Stimulated activated CD8-positive, alpha-beta memory T cell treated with anti-CD3 and anti-CD28 coated beads, Interleukin-15, amount 100 ng/mL, for 1 hour (primary cell): ENCODE measurements around the gene SLC9A5.
A peak's percentile ranks its signal among the peaks of the same experiment; 100 is the strongest.

Experiments used
- DNase-seq: peaks from one replicate; pipeline ENCODE4 v3.0.0-alpha.2; 2020; ENCODE audit warnings: low read depth

Gene SLC9A5

DNA sequence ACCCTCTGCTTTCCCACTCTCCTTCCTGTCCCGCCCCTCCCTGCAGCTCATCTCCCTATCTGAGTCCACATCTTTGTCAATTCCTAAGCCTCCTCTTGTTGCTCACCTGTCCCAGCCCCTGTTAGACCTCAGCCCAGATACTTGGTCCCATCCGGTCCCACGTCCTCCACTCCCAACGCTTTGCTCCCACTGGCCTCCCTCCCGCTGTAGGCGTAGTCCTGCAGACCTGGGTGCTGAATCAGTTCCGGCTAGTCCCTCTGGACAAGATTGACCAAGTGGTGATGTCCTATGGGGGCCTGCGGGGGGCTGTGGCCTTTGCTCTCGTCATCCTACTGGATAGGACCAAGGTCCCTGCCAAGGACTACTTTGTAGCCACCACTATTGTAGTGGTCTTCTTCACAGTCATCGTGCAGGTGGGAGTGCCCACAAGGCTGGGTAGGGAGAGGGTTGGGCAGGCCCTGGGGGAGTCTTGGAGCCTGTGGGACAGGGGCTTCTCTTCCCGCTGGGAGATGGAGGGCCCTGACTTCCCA, 8.0 kb downstream of the SLC9A5 start:
- no peak for DNase-seq

DNA sequence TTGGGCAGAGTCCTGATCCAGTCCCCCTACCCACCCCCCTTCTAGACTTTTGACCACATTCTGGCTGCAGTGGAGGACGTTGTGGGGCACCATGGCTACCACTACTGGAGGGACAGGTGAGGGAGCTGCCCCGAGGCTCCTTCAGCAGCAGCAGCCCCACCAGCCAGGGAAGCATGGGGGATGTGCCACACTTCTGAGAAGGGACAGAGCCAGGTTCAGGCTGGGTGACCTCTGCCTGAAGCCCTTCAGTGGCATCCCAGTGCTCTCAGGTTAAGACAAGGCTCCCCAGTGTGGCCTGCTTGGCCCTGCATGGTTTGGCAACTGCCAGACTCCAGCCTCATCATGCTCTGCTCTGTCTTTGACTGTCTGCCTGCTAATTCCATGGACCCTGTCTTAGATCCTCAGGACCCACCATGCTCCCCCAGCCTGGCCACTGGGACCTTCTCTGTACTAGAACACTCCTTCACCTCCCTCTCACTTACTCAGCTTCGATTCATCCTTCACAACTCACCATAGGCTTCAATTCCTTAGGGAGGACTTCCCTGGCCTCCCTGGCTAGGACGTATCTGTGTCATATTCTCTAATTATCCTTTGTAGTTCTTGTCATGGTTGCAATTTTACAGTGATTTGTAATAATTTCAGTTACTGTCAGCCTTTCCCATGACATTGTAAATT, 8.8 kb downstream of the SLC9A5 start:
- no peak for DNase-seq

DNA sequence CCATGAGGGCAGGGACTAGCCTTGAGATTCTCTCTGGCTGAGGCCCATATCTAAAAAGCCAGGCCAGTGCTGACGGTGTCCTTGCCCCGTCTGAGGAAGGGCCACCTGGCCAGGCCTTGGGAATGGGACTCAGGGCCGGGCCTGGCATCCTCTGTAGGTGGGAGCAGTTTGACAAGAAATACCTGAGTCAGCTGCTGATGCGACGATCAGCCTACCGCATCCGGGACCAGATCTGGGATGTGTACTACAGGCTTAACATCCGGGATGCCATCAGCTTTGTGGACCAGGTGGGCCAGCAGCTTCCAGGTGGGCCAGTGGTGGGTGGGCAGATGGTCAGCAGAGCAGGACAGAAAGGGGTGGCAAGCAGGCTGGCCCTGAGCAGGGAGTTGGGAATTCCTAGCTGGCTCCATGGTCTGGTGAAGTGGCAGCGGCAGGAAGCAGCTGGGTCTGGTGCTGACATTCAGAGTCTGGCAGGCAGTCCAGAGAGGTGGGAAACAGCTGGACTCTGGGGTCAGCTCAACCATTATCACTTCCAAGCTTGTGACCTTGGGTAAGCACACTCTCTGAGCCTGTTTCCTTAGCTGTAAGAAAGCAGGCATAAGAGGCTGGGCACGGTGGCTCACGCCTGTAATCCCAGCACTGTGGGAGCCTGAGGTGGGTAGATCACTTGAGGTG, 9.5 kb downstream of the SLC9A5 start:
- no peak for DNase-seq

DNA sequence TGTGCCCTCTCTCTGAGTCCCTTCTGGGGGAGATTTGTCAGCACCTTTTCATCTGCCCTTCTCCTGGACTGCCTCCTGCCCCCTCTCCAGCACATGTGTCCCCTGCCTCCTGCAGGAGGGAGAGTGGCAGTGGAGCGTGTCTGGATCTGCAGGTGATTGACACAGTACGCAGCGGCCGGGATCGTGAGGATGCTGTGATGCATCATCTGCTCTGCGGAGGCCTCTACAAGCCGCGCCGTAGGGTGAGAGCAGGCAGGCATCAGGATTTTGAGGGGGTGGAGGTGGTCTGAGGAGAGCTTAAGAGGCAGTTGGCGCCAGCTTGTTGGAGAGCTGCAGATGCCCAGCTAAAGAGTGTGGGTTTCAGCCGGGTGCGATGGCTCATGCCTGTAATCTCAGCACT, 10.9 kb downstream of the SLC9A5 start:
- no peak for DNase-seq

DNA sequence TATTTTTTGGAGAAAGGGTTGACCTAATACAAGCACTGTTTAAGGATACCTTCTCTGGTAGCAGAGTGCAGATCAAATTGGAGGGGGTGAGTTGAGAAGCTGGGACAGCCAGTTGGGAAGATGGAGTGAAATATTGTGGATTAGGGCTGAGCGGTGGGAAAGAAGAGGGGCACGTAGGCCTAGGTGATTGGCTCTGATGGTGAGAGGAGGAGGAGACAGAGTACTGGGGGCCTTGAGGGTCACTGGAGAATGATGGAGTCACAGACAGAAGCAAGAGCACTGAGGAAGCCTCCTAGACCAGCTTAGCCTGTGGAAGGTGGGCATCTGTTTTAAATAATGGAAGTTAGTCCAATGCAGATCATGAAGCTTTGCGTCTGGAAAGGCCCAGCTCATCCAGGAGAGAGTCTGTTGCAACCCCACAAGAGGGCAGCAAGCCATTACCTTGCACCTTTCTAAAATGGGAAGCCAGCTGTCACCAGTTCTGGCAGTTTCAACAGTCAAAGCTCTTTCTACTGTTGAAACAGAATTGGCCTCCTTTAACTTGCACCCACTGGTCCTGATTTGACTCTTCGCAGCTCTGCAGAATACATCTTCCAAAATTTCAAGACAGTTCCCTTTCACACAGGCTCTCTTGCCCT, 11.8 kb downstream of the SLC9A5 start:
- DNase-seq: no peak

DNA sequence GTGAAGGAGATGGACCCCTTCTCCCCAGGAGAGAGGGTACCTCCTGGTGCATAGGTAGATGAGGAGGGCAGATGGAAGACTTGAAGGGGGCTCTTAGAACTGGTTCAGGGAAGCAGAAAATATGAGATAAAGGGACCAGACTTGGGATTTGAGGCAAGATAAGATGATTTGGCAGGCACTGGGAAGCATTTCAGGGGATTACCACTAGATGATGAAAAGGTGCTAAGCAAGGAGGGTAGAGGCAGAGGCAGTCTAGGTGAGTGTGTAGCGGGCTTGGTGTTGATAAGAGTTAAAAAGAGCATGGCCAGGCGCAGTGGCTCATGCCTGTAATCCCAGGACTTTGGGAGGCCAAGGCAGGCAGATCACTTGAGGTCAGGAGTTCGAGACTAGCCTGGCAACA, 14.4 kb downstream of the SLC9A5 start:
- DNase-seq: no peak

DNA sequence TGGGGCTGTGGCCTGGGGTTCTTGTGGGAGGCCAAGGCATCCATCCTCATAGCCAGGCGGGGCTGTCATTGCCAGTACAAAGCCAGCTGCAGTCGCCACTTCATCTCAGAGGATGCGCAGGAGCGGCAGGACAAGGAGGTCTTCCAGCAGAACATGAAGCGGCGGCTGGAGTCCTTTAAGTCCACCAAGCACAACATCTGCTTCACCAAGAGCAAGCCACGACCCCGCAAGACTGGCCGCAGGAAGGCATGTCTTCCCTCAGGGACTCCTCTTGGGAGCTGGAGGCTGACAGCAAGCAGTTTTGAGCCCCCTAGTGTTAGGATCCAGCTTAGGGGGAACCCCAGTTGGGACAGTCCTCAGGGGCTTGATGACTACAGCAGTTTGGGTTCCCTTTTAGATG, 15.5 kb downstream of the SLC9A5 start:
- no peak for DNase-seq

DNA sequence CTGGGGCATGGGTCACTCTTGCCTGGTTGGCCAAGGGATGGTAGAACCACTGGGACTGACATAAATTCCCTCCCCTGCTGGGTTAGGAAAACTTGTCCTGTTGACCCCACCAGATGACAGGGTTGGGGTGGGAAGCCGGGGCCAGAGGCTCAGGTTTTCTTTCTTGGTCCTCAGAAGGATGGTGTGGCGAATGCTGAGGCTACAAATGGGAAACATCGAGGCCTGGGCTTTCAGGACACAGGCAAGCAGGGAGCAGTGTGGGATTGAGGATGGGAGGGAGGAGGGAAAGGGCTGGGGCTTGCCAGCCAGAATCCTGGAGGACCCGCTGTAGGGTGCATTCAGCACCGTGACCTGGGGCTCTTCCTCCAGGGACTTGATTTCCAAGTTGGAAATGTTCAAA, 16.1 kb downstream of the SLC9A5 start:
- no peak for DNase-seq

DNA sequence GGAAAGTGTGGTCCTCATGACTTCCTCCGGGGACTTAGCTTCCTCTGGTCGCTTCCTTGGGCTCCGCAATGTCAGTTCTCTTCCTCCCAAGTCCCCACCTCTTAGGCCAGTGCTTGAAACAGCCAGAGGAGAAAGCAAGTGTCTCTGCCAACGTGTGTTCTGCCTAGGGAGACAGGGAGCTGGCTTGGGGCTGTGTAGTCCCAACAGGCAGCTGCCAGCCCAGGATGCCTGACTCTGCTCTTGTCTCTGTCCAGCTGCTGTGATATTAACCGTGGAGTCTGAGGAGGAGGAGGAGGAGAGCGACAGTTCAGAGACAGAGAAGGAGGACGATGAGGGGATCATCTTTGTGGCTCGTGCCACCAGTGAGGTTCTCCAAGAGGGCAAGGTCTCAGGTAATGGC, 17.1 kb downstream of the SLC9A5 start:
- no peak for DNase-seq

DNA sequence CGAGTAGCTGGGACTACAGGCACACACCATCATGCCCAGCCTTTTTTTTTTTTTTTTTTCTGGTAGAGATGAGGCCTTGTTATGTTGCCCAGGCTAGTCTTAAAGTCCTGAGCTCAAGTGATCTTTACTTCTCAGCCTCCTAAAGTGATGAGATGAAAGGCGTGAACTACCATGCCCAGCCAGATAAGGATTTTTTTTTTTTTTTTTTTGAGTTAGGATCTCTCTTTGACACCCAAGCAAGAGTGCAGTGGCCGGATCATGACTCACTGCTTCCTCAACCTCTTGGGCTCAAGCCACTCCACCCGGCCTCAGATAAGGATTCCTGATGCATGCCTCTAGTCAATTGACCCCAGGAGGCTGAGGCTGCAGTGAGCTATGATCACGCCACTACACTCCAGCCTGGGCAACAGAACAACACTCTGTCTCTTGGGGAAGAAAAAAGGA, 19.4 kb downstream of the SLC9A5 start:
- no peak for DNase-seq

DNA sequence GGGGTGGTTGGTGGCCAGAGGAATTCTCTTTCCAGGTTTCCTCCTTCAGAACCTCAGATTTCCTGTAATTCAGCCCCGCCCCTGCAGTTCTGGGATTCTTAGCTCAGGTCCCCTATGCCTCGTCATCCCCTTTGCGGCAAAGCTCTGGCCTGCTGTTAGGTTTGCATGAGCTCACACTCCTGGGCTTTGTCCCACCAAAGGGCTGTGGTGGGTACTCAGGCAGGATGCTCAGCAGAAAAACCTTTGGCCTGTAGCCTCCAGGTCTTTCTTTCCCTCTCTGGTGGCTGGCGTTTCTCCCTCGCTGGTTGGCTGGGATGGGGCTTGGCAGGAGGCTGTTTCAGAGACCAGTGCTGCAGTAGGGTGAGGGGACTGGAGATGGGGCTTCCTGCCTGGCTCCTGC, 21.0 kb downstream of the SLC9A5 start:
- no peak for DNase-seq

DNA sequence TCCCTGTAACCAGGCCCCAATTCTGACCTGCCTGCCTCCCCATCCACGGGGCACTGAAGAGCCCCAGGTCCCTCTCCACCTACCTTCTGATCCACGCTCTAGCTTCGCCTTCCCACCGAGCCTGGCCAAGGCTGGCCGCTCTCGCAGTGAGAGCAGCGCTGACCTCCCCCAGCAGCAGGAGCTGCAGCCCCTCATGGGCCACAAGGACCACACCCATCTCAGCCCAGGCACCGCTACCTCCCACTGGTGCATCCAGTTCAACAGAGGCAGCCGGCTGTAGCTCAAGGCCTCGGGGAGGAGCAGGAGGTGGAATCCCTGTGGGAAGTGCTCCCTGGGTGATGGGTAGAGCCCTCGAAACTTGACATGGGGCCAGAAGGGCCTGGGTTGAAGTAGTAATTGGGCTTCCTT, 22.2 kb downstream of the SLC9A5 start:
- no peak for DNase-seq

DNA sequence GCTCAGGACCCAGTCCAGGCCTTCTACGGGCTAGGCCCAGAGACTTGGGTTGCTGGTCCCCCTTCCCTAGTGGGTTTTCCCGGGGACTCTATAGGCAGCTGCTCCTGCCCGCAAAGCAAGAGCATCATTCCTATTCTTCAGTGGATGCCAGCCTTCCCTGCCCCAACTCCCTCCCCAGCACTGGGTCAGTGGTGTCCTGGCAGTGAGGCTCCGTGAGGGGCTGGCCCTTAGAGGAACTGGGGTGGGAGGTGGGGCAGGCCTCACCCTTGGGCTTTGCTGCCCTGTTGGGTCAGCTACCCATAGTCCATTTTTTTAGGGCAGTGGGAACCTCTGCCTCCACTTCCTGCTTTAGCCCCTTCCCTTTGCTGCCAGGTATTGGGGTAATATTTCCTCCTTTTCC, 22.7 kb downstream of the SLC9A5 start:
- no peak for DNase-seq

DNA sequence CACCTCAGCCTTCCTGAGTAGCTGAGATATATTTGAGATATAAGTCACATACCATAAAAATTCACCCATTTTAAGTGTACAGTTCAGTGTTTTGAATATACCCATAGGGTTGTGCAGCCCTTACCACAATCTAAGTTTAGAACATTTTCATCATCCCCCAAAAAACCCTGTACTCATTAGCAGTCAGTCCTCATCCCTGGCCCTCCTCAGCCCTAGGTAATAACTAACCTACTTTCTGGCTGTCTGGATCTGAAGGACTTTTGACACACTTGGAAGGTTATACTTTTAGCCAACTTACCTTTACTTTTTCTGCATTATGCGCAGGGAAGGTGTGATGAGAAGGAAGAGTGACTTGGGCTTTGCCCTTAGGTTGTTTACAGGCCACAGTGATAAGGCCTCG, 26.5 kb downstream of the SLC9A5 start:
- DNase-seq: no peak

DNA sequence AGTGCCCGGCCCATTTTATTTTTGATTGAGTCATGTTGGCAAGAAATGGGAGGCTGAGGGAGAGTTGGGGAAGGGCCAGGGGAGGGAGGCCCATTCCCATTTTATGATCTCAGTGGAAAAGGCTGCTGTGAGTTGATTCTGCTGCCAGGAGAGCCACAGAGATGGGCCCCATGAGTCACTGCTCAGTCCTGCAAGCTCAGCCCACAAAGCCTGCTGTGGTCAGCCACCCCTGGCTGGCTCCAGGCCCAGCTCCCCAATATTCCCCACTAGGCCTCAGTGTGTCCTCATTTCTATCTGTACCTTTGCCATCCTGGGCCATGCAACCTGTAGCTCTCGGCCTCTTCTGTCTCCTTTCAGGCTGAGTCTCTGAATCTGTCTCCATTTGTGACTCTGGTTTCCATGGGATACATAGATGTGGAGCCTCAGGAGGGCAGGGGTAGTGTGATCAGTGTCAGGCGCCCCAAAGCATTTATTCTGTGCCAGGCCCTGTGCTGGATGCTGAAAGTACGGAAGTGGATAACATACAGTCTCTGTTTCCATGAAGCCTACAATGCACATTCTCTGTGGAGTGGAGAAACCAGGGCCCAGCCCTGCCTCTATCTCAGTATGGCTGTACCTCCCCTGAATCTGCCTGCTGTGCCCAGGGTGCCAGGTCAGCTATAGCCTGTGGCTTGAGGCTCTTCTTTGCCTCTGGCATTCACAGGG, 28.7 kb downstream of the SLC9A5 start:
- no peak for DNase-seq

DNA sequence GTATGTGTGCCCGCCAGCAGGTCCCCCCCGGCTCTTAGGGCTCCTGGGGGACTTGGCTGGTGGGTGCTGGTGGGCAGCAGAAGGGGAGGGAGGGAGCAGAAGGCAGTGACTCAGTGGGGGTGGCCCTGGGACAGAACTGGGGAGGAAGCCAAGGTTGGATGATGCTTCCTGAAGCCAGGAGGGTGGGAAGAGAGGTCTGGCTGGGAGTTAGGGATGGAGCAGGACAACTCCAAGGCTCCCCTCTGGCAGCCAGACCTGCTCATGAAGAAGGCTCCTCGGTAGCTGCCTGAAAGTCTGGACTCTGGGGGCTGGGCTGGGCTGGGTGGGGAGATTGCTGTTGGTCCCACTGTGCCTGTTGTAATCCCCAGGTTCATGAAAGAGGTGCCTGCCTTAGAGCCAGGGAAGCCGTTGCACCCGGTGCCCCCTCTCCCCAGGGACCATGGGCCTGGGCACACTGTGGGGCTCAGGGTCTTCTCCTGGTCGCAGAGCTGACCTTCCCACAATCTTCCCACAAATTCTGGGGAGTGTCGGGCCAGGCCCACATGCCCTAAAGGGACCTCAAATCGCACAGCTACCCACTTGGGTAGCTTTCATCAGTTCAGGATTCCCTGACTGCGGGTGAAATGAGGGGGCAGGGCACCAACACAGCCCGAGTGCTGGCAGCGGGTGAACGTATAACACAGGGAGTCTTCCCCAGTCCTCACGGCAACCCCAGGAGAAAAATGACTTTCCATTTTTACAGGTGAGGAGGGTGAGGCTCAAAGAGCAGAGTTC, 29.4 kb downstream of the SLC9A5 start:
- no peak for DNase-seq

DNA sequence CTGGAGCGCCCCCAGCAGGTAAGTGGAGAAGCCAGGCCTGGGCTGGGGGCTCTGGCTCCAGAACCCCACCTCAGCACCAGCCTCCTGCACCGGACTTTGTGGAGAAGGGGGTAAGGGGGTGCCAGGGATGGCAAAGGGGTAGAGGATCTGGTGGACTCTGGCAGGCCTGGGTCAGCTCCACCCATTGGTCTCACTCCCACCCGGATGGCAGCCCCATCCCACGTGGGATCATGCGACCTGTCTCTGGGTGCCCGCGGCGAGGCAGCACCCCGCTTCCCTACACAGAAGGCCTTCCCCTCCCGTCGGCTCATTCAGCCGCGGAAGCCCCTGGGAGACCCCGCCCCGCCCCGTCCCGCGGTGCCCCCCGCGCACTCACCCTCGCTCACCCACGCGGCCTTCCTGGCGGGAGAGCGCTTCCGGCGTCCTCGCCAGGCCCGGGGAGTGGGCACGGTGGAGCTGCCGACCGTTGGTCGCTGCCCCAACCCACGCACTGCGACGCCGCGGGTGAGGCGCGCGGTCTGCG, 30.1 kb downstream of the SLC9A5 start:
- DNase-seq: no peak

DNA sequence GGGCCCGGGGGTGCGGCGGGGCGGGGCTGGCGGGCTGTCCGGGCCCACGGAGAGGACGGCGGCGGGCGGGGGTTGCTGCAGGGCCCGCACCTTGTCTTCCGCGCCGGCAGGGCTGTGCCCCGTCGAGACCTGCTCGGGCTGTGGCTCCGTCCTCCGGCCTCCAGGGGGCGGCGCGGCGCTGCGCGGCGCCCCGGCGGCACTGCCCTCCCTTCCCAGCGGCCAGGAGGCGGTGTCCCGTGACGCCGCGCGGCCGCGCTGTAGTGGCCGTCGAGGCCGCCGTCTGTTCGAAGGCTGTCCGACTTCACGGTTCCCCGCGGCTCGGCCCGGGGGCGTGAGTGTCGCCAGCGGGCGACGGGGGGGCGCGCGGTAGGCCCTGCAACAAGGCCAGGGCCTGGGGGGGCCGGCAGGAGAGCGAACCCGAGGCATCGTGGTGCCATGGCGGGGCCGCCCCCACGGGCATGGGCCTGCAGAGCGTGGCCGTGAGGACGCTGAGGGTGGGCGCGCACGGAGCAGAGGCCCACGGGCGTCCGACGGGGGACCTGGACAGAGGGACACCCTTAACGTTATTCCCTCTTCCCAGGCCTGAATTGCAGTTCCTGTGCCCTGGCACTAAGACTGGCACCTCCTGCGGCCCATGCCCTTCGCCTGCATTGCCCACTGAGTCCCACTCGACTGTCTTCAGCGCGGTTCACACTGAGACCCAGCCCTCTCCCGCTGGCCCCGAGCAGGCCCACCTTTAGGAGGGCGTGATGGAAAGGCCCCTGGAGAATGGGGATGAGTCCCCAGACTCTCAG, 30.7 kb downstream of the SLC9A5 start, which contains the start of gene PLEKHG4:
Gene PLEKHG4 (plus strand): TSS at position 237 of the 794 bp plus-strand sequence. CDS start 513 bp downstream, at position 750.
- peak; percentile 53 for DNase-seq

DNA sequence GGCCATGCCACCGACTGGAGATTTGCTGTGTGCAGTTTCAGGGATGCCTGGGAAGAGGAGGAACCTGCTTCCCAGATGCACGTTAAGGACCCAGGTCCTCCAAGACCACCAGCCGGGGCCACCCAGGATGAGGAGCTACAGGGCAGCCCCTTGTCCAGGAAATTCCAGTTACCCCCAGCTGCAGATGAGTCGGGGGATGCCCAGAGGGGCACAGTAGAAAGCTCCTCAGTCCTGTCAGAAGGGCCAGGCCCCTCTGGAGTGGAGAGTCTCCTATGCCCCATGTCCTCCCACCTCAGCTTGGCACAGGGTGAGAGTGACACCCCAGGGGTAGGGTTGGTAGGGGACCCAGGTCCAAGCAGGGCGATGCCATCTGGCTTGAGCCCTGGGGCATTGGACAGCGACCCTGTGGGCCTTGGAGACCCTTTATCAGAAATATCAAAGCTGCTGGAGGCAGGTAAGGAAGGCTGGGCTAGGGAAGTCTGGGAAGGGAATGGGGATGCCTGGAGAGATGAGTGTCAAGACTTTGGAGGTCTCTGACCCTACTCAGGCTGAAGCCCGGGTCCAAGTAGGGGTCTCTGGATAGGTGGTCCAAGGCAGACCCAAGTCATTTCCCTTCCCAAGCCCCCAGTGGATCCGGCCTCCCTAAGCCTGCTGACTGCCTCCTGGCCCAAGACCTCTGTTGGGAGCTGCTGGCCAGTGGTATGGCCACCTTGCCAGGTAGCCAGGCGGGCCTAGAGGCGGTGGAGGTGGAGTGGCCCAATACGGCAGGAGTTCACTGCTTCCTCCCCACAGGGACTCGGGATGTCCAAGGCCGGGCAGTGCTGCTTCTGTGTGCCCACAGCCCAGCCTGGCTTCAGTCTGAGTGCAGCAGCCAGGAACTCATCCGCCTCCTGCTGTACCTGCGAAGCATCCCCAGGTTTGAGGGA, 31.6 kb downstream of the SLC9A5 start:
- DNase-seq: no peak
